Colon (tissue), 2 donors: Measurements from ENCODE around the gene CCSER2.
"Not testable (repeated sequence)": the region's sequence is repeated elsewhere in the genome, so short reads cannot be mapped to it uniquely, and the experiment has no call there.

Experiments used
- FAIRE-seq: peaks from 2 replicates; lab custom pipeline; 2012; peaks lifted over from hg19 to GRCh38; lab: Jason Lieb, UNC
- donor health status: control.
- donor health status: control.

Gene CCSER2

GRCh38 chr10:84397735-84398144, 69.4 kb downstream of the CCSER2 start:
- no peak for FAIRE-seq

GRCh38 chr10:84398696-84399095, 70.3 kb downstream of the CCSER2 start:
- FAIRE-seq = no peak

GRCh38 chr10:84401854-84402611, 73.6 kb downstream of the CCSER2 start:
- peak; percentile 18 for FAIRE-seq

- FAIRE-seq = no peak
Measured at GRCh38 chr10:84404783-84405182, 76.4 kb downstream of the CCSER2 start.

- FAIRE-seq = no peak
Measured at GRCh38 chr10:84405662-84406061, 77.3 kb downstream of the CCSER2 start.

- FAIRE-seq = no peak
Measured at GRCh38 chr10:84406561-84406960, 78.2 kb downstream of the CCSER2 start.

GRCh38 chr10:84407388-84408049, 79.1 kb downstream of the CCSER2 start:
- no peak for FAIRE-seq

- no peak for FAIRE-seq
Measured at GRCh38 chr10:84412482-84412881, 84.1 kb downstream of the CCSER2 start.

GRCh38 chr10:84414110-84414509, 85.7 kb downstream of the CCSER2 start:
- not testable (repeated sequence) for FAIRE-seq

- no peak for FAIRE-seq
Measured at GRCh38 chr10:84415539-84416244, 87.3 kb downstream of the CCSER2 start.

- FAIRE-seq = no peak
Measured at GRCh38 chr10:84416245-84416555, 87.8 kb downstream of the CCSER2 start.

- no peak for FAIRE-seq
Measured at GRCh38 chr10:84423719-84424118, 95.3 kb downstream of the CCSER2 start.

GRCh38 chr10:84424731-84425167, 96.4 kb downstream of the CCSER2 start:
- FAIRE-seq = no peak

GRCh38 chr10:84427903-84428650, 99.7 kb downstream of the CCSER2 start:
- no peak for FAIRE-seq

- FAIRE-seq = no peak
Measured at GRCh38 chr10:84428711-84429110, 100.3 kb downstream of the CCSER2 start.

GRCh38 chr10:84429926-84430520, 101.6 kb downstream of the CCSER2 start:
- FAIRE-seq = no peak

GRCh38 chr10:84432891-84433290, 104.5 kb downstream of the CCSER2 start:
- no peak for FAIRE-seq

- no peak for FAIRE-seq
Measured at GRCh38 chr10:84440781-84441180, 112.4 kb downstream of the CCSER2 start.

- FAIRE-seq = no peak
Measured at GRCh38 chr10:84447701-84448400, 119.5 kb downstream of the CCSER2 start.

GRCh38 chr10:84449351-84449750, 121.0 kb downstream of the CCSER2 start:
- not testable (repeated sequence) for FAIRE-seq

GRCh38 chr10:84452003-84452402, 123.6 kb downstream of the CCSER2 start:
- no peak for FAIRE-seq
